ENCODE data around the gene ASB1.

Gene ASB1

GRCh38 chr2:238473523-238473922 is 46.8 kb downstream of the ASB1 start:
- no peak for DNase-seq

- no peak for DNase-seq
Observed at GRCh38 chr2:238475034-238475433, 48.3 kb downstream of the ASB1 start.

- no peak for DNase-seq
Observed at GRCh38 chr2:238475566-238475965, 48.8 kb downstream of the ASB1 start.

- no peak for DNase-seq
Observed at GRCh38 chr2:238476258-238476657, 49.5 kb downstream of the ASB1 start.

- no peak for DNase-seq
Observed at GRCh38 chr2:238478216-238478615, 51.5 kb downstream of the ASB1 start.

GRCh38 chr2:238479847-238480246 is 53.1 kb downstream of the ASB1 start:
- no peak for DNase-seq

GRCh38 chr2:238483021-238483420 is 56.3 kb downstream of the ASB1 start:
- DNase-seq = no peak

- no peak for DNase-seq
Observed at GRCh38 chr2:238483656-238484055, 56.9 kb downstream of the ASB1 start.

- no peak for DNase-seq
Observed at GRCh38 chr2:238484522-238485452, 58.1 kb downstream of the ASB1 start.

- DNase-seq = no peak
Observed at GRCh38 chr2:238486123-238486848, 59.6 kb downstream of the ASB1 start.

GRCh38 chr2:238487134-238487533 is 60.4 kb downstream of the ASB1 start:
- no peak for DNase-seq

- no peak for DNase-seq
Observed at GRCh38 chr2:238487652-238488346, 61.1 kb downstream of the ASB1 start.

GRCh38 chr2:238488347-238488826 is 61.7 kb downstream of the ASB1 start:
- no peak for DNase-seq

- DNase-seq = no peak
Observed at GRCh38 chr2:238489431-238489830, 62.7 kb downstream of the ASB1 start.

- no peak for DNase-seq
Observed at GRCh38 chr2:238489896-238490295, 63.2 kb downstream of the ASB1 start.

- DNase-seq = no peak
Observed at GRCh38 chr2:238492840-238493239, 66.1 kb downstream of the ASB1 start.

GRCh38 chr2:238493411-238493810 is 66.7 kb downstream of the ASB1 start:
- no peak for DNase-seq

GRCh38 chr2:238493880-238494572 is 67.3 kb downstream of the ASB1 start:
- DNase-seq = peak; percentile 24

- DNase-seq = no peak
Observed at GRCh38 chr2:238494573-238494961, 67.8 kb downstream of the ASB1 start.

- DNase-seq = no peak
Observed at GRCh38 chr2:238495422-238495821, 68.7 kb downstream of the ASB1 start.

- DNase-seq = no peak
Observed at GRCh38 chr2:238496756-238497609, 70.3 kb downstream of the ASB1 start.

GRCh38 chr2:238497610-238498005 is 70.9 kb downstream of the ASB1 start:
- DNase-seq = no peak
